GM19239 (cell line): ENCODE results near the gene LGALS13.
A peak's percentile ranks its signal among the peaks of the same experiment; 100 is the strongest.

Experiments
- DNase-seq: peaks from one replicate; pipeline ENCODE4 v3.0.0; 2011; ENCODE audit warnings: low spot score; ENCODE audit not compliant: insufficient read length
- FAIRE-seq: peaks from 2 replicates; lab custom pipeline; 2011; peaks lifted over from hg19 to GRCh38; lab: Jason Lieb, UNC

Gene LGALS13, protein sequence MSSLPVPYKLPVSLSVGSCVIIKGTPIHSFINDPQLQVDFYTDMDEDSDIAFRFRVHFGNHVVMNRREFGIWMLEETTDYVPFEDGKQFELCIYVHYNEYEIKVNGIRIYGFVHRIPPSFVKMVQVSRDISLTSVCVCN

DNA sequence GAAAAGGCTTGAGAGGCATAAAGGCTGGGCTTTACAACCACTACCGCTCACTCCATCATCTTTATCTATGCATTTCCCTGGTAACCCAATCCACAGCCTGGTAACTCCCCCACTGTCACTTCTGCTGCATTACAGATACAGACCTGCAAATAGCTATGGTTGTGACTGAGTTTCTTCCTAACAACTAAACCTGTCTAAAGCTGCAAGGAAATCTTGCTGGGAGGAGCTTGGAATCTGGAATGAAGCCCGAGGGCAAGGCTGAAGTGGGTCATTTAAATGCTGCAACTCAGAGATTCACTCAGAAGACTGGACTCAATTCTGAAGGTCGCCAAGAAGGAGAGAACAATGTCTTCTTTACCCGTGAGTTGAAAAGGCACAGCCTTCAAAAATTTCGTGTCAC lies at the start of gene LGALS13:
LGALS13 (plus strand) TSS at position 301 of the 400 bp plus-strand sequence; CDS start at position 346, 45 bp downstream.
- DNase-seq, result no peak
- FAIRE-seq, result no peak

DNA sequence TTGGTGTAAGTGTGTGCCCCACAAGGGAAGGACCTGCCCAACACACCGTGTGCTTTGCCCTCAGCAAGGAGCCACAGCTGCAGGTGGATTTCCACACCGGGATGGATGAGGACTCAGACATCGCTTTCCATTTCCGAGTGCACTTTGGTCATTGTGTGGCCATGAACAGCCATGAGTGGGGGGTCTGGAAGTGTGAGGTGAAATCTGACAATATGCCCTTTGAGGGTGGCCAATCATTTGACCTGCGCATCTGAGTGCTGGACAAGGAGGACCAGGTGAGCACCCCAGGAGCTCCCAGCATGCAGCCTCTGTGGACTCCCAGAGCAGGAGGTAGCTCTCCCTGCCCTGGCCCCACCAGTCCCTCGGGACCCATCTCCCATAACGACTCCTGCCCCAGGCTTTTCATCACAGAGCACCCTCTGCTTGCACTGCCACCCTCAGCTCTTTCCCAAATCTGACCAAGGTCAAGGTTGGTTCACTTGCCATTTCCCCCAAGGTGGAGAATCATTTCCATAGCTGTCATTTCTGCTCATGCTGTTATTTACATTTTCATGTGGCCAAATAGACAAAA lies 49.2 kb upstream of the LGALS13 start:
- FAIRE-seq, result no peak
- DNase-seq, result no peak

DNA sequence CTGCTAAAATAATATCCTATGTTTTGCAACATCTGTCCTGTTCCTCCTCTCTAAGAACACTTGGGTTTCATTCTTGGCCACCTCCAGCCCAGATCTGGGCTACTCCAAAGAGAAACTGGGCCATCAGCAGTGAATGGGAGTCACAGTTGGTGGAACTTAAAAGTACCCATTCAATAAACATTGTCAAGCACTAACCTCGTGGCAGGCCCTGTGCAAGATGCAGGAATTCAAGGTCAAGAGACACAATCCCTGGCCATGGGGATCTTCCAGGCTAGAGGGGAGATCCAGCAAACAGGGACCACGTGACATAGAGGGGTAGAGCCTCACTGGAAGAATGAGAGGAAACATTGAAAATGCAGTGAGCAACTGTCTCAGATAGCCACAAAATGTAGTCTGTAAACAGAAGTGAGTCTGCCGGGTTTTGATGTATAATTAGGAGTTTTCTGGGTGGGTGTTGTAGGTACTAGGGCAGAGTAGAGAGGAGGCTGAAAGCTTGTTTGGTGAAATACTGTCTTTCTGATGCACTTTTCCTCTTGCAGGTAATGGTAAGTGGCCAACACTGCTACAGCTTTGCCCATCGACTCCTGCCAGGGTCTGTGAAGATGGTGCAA lies 47.5 kb upstream of the LGALS13 start:
- DNase-seq, result no peak
- no peak for FAIRE-seq

DNA sequence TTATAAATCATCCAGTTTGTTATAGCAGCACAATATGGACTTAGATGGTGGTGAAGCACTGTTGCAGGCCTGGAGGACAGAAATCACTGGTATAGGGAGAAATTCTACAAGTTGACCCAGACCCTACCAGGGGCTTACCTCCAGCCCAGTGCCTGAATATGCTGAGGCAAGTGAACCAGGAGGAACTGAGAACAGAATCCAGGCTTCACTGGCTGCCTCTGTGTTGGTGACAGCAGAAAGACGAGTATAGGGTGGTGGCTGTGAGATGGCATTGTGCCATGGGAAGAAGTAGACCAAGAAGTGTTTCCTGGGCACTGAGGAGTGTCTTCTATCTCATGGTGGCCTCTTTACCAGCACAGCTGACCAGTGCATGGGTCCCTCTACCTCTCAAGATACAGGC lies 46.4 kb upstream of the LGALS13 start:
- FAIRE-seq (no peak), DNase-seq (no peak)

DNA sequence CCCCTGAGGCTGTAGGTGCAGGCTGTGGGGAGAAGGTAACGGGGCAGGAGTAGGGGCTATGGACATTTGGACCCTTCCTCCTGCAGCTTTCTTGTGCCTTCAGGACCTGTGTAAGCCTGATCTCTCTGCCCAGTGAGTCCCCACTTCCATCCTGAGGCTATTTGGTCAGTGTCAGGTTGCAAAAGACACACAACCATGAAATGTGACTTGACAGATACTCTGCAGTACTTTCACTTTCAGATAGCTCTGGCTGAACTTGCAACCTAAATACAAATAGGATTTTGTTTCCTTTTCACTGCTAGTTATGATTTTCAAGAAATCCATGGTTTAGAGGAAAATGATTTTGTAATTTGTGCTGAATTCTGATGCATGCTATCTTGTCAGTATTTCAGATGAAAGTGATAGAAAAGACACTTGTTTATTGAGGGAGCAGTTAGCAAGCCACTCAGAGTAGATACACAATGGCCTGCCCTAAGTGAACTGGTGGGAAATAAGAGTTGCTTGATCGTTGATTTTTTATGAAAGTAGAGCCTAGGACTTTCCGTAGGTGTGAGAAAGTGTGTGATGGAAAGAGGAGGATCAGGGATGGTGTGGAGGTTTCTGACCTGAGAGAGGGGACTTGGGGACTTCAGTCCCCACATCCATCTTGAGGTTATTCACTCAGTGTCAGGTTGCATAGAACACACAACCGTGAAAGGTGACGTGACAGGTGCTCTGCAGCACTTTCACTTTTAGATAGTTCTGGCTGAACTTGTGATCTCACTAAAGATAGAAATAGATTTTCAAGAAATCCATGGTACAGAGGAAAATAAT lies 44.3 kb upstream of the LGALS13 start:
- DNase-seq (peak; percentile 31), FAIRE-seq (peak; percentile 93)

DNA sequence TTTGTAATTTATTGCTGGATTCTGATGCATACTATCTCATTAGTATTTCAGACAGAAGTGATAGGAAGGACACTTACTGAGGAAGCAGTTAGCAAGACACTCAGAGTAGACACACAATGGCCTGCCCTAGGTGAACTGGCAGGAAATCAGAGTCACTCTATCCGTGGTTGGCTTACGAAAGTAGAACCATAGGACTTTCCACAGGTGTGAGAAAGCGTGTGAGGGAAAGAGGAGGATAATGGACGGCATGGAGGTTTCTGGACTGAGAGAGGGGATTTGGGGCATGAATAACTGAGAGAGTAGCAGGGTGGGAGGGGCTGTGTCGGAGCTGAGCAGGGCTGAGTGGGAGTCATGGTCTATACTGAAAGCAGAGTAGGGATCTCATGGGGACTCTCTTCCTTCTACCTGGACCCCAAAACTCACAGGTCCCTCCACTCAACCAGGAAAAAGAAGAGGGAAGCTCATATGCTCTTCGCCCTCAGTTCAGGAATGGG lies 43.7 kb upstream of the LGALS13 start:
- no peak for FAIRE-seq
- no peak for DNase-seq

DNA sequence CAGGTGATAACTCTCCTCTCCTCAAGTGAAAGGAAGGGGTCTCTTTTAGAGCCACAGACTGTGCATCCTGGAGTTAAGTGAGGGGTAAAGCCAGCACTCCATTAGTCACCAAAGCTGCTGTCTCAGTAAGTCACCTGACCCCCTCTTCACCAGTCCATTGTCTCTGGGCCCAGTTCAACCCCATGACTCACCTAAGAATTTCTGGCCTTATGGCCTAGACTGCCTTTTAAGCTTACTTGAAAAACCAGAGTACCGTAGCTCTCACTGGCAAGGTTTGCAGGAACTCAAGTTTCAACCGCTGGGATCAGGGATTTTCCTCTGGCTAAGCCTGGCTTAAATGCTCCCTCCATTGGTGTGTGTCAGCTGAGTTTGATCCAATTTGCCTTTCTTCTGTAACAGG lies 38.9 kb upstream of the LGALS13 start:
- no peak for DNase-seq

DNA sequence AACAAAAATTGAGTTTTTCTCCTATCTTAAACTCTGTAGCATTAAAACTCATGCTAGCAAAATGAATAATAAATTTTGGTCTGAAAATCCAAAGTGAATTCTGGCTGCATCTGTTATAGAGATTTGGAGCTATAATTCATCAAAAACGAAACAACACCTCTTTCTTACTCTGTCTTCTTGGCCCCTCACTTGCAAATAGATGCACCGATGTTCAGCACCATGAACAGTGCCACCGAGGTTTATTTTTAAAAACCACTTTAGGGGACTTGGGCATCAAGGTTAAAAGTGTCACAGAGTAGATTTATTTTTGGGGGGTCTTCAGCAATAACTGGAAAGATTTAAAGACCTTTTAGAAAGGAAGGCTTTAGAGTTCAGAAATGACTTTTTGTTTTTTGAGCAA lies 36.3 kb upstream of the LGALS13 start:
- DNase-seq (no peak), FAIRE-seq (no peak)

More for the DNA sequence above, 38.9 kb upstream of the LGALS13 start:
- FAIRE-seq, result no peak

DNA sequence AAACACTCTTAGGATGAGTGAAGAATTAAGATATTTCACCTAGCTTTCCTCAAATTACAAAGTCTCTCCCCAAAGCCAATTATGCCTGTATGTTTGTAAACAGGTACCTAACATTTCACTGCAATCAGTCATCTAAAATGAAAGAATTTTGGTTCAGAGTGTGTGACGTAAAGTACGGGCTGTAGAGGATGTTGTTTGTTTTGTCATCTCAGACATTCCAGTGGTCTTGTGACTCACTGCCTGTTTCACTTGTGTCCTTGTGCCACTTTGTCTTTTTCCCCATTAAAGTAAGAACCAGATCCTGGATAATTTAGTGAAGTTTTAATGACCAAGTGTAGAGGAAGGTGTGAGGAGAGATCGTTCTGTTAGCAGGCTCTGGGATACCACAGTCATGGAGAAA lies 33.7 kb upstream of the LGALS13 start:
- FAIRE-seq, result no peak
- DNase-seq, result no peak

DNA sequence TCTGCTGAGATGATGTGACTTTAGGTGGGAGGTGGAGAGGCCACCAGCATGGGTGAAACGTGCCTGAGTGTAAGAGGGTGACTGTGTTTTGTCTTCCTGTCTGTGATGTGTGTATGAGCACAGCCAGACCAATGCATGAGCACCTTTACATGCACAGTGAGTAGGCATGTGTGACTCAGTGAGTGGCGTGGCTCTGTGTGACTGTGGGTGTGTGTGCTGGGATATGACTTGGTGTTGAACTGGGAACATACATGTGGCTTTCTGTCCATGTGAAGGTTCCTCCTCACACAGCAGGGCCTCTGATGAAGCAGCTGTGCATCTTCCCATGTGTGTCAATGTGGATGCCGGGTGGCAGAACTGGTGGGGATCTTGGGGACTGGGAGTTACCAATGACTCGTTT lies 19.9 kb upstream of the LGALS13 start:
- DNase-seq (no peak), FAIRE-seq (no peak)

DNA sequence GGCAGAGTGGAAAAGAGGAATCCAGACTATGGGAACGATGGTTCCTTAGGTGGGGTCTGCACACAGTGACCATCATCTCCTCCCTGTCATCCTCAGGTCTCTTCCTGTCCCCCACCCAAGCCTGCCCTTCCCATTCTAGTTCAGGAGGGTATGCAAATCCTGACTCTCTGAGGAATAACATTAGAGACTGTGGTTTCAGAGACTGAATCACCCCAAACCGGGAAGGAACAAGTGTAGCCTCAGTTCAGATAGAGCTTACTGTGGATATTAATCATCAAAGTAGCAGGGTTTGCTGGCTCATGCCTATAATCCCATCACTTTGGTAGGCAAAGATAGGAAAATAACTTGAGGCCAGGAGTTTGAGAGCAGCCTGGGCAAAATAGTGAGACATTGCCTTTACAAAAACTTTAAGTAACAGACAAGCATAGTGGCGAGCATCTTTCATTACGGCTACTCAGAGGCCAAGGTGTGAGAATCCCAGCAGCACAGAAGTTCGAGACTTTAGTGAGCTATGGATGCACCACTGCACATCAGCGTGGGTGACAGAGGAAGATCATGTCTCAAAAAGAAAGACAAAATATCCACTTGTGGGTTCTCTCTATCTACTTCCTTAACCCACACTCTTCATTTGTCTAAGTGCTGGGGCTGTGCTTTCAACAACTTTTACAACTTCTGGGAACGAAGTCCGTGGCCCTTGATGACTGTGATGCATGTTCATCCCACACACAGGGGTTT lies 19.3 kb upstream of the LGALS13 start:
- DNase-seq (no peak), FAIRE-seq (no peak)

DNA sequence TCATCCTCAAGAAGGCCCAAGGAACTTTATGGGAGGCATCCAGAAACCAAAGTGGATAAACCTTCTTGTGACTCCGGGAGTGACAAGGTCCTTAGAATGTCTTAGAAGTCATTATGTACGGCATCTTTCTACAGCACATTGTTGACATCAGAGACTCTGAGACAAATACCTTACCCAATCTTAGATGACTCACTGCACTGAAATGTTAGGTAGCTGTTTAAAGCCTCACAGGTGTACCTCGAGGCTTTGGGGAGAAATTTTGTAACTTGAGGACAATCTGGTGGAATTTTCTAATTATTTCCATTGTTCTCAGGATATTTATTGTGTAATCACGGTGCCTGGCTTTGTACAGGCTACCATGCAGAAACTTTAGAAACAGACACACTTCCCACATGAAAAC lies 14.8 kb upstream of the LGALS13 start:
- FAIRE-seq (no peak), DNase-seq (no peak)

DNA sequence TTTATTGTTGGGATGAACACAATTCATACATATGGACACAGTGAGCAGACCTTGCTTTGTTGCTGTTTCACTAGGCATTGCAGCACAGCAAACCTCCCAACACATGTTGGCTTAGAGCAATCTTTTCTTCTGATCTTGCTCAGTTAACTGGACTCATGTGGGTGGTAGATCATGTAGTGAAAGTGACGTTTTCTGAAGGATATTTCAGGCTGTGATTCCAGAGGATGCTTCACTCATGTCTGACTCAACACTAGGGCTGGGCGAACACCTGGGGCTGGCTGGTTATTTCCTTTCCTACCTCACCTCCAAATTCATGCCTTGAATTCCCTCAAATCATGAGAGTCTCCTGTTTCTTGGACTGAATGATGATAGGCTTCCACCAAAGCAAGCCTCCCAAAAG lies 14.3 kb upstream of the LGALS13 start:
- no peak for DNase-seq
- no peak for FAIRE-seq

DNA sequence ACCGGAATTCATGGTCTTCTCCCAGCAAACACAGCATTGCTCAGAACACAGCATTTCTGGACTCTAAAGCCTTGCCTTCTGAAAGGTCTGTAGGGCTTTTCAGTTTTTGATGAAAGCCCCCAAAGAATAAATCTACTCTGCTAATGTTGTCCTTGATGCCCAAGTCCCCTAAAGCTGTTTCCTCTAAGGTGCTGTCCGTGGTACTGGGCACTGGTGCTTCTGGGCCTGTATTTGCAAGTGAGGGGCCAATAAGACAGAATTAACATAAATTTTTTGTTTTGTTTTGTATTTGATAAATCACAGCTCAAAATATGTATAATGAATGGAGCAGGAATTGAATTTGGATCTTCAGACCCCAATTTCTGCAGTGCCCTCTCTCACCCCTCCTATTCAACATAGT lies 12.1 kb upstream of the LGALS13 start:
- DNase-seq, result no peak
- FAIRE-seq, result no peak

DNA sequence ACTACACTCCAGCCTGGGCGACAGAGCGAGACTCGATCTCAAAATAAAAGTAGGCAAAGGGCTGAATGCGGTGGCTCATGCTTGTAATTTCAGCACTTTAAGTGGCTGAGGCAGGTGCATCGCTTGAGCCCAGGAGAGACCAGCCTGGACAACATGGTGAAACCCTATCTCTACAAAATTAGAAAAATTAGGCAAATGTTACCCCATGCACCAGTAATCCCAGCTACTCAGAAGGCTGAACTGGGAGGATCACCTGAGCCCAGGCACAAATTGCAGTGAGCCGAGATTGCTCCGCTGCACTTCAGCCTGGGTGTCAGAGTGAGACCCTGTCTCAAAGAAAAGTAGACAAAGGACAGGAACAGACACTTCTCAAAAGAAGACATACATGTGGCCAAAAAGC lies 9.9 kb upstream of the LGALS13 start:
- FAIRE-seq (no peak), DNase-seq (no peak)

DNA sequence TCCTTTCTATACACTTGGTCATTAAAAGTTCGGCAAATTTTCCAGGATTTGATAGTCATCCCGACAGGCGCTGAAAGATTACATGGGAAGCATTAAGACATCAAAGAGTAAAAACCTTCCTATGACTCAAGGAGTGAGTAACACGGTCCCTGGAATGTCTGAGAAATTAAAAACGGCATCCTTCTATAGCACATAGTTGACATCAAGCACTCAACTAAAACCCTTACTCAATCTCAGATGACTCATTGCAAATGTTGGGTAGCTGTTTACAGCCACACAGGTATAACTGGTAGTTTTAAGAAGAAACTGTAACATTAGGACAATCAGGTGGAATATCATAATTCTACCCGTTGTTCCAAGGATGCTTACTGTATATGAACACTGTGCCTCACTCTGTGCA lies 6.4 kb upstream of the LGALS13 start:
- FAIRE-seq (no peak), DNase-seq (no peak)

DNA sequence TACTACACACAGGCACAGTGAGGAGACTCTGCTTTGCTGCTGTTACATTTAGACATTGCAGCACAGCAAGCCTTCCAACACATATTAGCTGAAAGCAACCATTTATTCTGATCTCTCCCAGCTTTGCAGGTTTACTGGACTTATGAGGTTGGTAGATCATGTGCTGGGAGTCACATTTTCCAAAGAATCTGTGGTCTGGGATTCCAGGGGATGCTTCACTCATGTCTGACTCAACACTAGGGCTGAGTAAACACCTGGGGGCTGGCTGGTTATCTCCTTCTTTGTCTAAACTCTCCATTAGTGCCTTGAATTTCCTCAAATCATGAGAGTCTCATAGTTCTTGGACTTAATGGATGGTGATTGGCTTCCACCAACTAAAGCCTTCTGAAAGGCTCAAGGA lies 5.4 kb upstream of the LGALS13 start:
- FAIRE-seq (no peak), DNase-seq (no peak)

DNA sequence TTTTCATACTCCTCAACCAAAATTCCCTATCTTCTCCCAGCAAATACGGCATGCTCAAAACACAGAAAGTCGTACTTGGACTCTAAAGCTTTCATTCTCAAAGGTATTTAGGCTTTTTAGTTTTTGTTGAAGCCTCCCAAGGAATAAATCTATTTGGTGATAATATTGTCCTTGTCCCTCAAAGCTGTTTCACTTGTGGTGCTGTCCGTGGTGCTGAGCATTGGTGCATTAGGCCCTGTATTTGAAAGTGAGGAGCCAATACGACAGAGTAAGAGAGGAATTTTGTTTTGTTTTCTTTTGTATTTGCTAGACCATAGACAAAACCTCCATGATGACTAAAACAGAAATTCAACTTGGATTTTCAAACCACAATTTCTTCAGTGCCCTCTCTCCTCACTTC lies 3.2 kb upstream of the LGALS13 start:
- DNase-seq (peak; percentile 7), FAIRE-seq (no peak)

DNA sequence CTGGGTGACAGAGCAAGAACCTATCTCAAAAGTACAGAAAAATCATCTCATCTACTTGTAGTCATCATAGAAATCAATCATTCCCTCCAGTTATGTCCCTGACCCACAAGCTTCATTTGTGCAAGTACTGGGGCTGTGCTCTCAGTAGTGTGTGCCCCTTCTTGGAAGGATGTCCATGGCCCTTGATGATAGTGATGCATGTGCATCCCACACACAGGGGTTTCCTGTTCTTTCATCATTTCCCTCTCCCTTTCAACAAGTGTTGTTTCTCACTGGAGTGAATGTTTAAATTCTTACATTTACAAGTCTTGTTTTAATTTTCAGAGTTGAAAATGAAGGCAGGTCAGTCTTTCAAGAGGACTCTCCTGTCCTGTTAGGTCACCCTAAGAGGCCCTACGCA lies 1.5 kb downstream of the LGALS13 start:
- DNase-seq, result no peak
- no peak for FAIRE-seq

DNA sequence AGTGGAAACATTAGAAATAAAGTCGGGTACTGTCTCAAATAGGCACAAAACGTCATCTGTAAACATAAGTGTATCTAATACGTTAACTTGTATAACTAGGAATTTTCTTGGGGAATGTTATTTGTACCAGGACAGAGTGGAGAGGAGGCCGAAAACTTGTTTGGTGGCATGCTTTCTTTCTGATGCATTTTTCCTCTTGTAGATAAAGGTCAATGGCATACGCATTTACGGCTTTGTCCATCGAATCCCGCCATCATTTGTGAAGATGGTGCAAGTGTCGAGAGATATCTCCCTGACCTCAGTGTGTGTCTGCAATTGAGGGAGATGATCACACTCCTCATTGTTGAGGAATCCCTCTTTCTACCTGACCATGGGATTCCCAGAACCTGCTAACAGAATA lies 4.7 kb downstream of the LGALS13 start:
- DNase-seq (no peak), FAIRE-seq (no peak)
